Activated T-helper 9 cell treated with anti-CD3 and anti-CD28 coated beads, Interleukin-2, amount 50 U/mL, for 16 hours (primary cell): ENCODE data around the gene RTN4.

Experiments used
- DNase-seq: peaks from one replicate; pipeline ENCODE4 v3.0.0-alpha.2; 2020; ENCODE audit warnings: low read depth

The RTN4 gene

GRCh38 chr2:54969295-54969939 lies 80.8 kb downstream of the RTN4 start:
- DNase-seq, result no peak

GRCh38 chr2:54968561-54969218 lies 81.6 kb downstream of the RTN4 start:
- no peak for DNase-seq

- DNase-seq, result no peak
Measured at GRCh38 chr2:54967759-54968365, 82.4 kb downstream of the RTN4 start.

GRCh38 chr2:54967269-54967668 lies 83.0 kb downstream of the RTN4 start:
- DNase-seq, result no peak

- DNase-seq, result no peak
Measured at GRCh38 chr2:54966837-54967236, 83.4 kb downstream of the RTN4 start.

GRCh38 chr2:54966165-54966832 lies 84.0 kb downstream of the RTN4 start:
- no peak for DNase-seq

- no peak for DNase-seq
Measured at GRCh38 chr2:54965425-54965824, 84.8 kb downstream of the RTN4 start.

- DNase-seq, result no peak
Measured at GRCh38 chr2:54964816-54965215, 85.4 kb downstream of the RTN4 start.

- no peak for DNase-seq
Measured at GRCh38 chr2:54964271-54964670, 86.0 kb downstream of the RTN4 start.

GRCh38 chr2:54963476-54963875 lies 86.8 kb downstream of the RTN4 start:
- DNase-seq, result no peak

GRCh38 chr2:54962935-54963440 lies 87.3 kb downstream of the RTN4 start:
- DNase-seq, result no peak

GRCh38 chr2:54962511-54962910 lies 87.7 kb downstream of the RTN4 start:
- no peak for DNase-seq

GRCh38 chr2:54960164-54960563 lies 90.1 kb downstream of the RTN4 start:
- DNase-seq, result no peak

- DNase-seq, result no peak
Measured at GRCh38 chr2:54958717-54959371, 91.4 kb downstream of the RTN4 start.

- DNase-seq, result no peak
Measured at GRCh38 chr2:54957321-54957999, 92.8 kb downstream of the RTN4 start.

- no peak for DNase-seq
Measured at GRCh38 chr2:54956111-54956627, 94.1 kb downstream of the RTN4 start.

- DNase-seq, result no peak
Measured at GRCh38 chr2:54955358-54956110, 94.7 kb downstream of the RTN4 start.

- no peak for DNase-seq
Measured at GRCh38 chr2:54954705-54955357, 95.4 kb downstream of the RTN4 start.

GRCh38 chr2:54954158-54954557 lies 96.1 kb downstream of the RTN4 start:
- no peak for DNase-seq

- DNase-seq, result no peak
Measured at GRCh38 chr2:54952978-54953456, 97.2 kb downstream of the RTN4 start.
